ENCODE results near the gene TFR2. TPM values are rescaled to one million over a fixed set of nuclear protein-coding genes. Genes with fewer than 3 reads are reported as not detected.

TFR2 gene
- total and polyA plus RNA-seq, 5 experiments from 2014 or later, result 0.51 to 5.9 (median 1.3) TPM

- Mint-ChIP-seq H3K36me3 (no peaks in the 10 kb centered on the region), H3K4me3 (no peak overlapping the region), H3K9me3 (no peaks in the 10 kb centered on the region), H3K4me1 (peaks cover 0 to 5% (median 0%) of the 10 kb centered on the region in 4 donors), H3K27ac (peak overlapping the region in 1 of 10 donors; percentile 38), H3K27me3 (peaks cover 0 to 8% (median 0%) of the 10 kb centered on the region in 5 donors)
- DNase-seq (no peak), ATAC-seq (no peak)
- POLR2A ChIA-PET, result no interaction called here
Measured at GRCh38 chr7:100640517-100641440, 573 bp downstream of the TFR2 start.

GRCh38 chr7:100639995-100640516 lies 1.3 kb downstream of the TFR2 start:
- H3K36me3 Mint-ChIP-seq, result no peaks in the 10 kb centered on the region
- peaks cover 0 to 5% (median 0%) of the 10 kb centered on the region in 4 donors for H3K4me1 Mint-ChIP-seq
- no peak overlapping the region for H3K27ac Mint-ChIP-seq
- no peak overlapping the region for H3K4me3 Mint-ChIP-seq
- DNase-seq (no peak), ATAC-seq (no peak)
- H3K27me3 Mint-ChIP-seq, result peaks cover 0 to 6% (median 0%) of the 10 kb centered on the region in 5 donors
- no peaks in the 10 kb centered on the region for H3K9me3 Mint-ChIP-seq
- POLR2A ChIA-PET, result interaction anchor here (0.9 to 1.5 kb wide), 2 partner anchors 28 to 54 kb away, joined by 3 read pairs; partner anchors contain the start of genes FBXO24, LRCH4 and MOSPD3

DNA sequence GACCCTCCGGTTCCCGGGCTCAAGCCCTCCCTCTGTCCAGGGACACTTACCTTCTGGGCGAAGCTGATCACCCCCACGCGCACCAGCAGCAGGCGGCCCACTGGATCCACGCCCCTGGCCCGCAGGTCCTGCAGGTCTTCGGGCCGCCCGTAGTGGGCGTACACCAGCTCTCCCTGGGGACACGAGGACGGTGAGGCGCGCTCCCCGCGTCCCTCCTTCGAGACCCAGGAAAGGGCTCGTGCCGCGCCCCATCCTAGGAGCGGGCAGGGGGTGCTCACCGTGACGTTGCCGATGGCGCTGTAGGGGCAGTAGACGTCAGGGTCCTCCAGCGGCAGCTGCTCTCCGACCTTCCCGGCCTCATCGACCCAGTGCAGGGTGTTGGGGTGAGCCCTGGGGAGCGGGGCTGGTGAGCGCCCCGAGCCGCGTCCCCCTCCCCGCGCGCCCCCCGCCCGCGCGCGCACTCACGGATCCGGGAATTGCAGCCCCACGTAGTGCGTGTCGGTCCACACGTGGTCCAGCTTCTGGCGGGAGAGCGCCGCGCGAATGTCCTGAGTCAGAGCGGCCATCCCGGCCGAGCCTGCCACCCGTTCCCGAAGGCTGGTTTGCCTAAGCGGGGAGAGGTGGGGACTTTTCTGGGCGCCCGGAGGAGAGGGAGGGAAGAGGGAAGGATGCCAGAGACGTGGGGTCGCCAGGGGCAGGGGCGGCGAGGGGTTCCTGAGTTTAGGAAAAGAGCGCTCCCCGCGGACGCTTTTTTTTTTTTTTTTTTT lies 8.2 kb downstream of the TFR2 start:
- Mint-ChIP-seq H3K27me3 (peaks cover 0 to 5% (median 0%) of the 10 kb centered on the region in 5 donors), H3K36me3 (no peaks in the 10 kb centered on the region), H3K27ac (peak overlapping the region in 7 of 10 donors; percentile 34 to 79 (median 57)), H3K4me1 (peaks cover 17 to 38% (median 31%) of the 10 kb centered on the region in 4 donors), H3K4me3 (peak overlapping the region; percentile 77 to 87 (median 82)), H3K9me3 (no peaks in the 10 kb centered on the region)
- DNase-seq (peak; percentile 28 to 76 (median 46)), ATAC-seq (peak; percentile 79 to 81)
- POLR2A ChIA-PET, result interaction anchor here (0.6 to 2.2 kb wide), 17 partner anchors 16 to 242 kb away, joined by 3 to 15 read pairs (median 3); partner anchors contain the start of genes FBXO24, GIGYF1, LRCH4 and MOSPD3

DNA sequence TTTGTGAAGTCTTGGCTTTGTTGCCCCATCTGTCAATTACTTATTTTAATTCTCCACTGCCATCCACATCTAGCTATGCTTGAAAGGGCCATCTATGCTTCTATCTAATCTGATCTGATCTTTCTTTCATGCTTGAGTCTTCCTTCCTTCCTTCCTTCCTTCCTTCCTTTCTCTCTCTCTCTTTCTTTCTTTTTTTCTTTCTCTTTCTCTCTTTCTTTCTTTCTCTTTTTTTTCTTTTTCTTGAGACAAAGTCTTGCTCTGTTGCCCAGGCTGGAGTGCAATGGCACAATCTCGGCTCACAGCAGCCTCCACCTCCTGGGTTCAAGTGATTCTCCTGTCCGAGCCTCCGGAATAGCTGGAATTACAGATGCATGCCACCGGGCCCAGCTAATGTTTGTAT lies 11.3 kb downstream of the TFR2 start:
- no peaks in the 10 kb centered on the region for H3K36me3 Mint-ChIP-seq
- peaks cover 21 to 61% (median 50%) of the 10 kb centered on the region in 4 donors for H3K4me1 Mint-ChIP-seq
- H3K9me3 Mint-ChIP-seq, result no peaks in the 10 kb centered on the region
- POLR2A ChIA-PET, result interaction anchor here (0.6 to 1.9 kb wide), 5 partner anchors 35 to 201 kb away, joined by 3 to 6 read pairs (median 3); partner anchors contain the start of gene MEPCE
- H3K27ac Mint-ChIP-seq, result peak overlapping the region in 7 of 10 donors; percentile 10 to 73 (median 62)
- ATAC-seq (no peak), DNase-seq (no peak)
- H3K27me3 Mint-ChIP-seq, result peaks cover 0 to 5% (median 0%) of the 10 kb centered on the region in 5 donors
- H3K4me3 Mint-ChIP-seq, result peak overlapping the region in 3 of 10 donors; percentile 2 to 47 (median 40)

GRCh38 chr7:100629117-100629716 lies 12.1 kb downstream of the TFR2 start:
- Mint-ChIP-seq H3K27me3 (peaks cover 0 to 4% (median 0%) of the 10 kb centered on the region in 5 donors), H3K27ac (peak overlapping the region in 6 of 10 donors; percentile 33 to 86 (median 72)), H3K36me3 (no peaks in the 10 kb centered on the region), H3K4me3 (peak overlapping the region in 5 of 10 donors; percentile 7 to 72 (median 30)), H3K9me3 (no peaks in the 10 kb centered on the region), H3K4me1 (peaks cover 21 to 59% (median 50%) of the 10 kb centered on the region in 4 donors)
- POLR2A ChIA-PET, result interaction anchor here (1.2 to 1.9 kb wide), 4 partner anchors 44 to 200 kb away, joined by 3 to 6 read pairs (median 3); partner anchors contain the start of gene MEPCE
- DNase-seq (no peak), ATAC-seq (no peak)

GRCh38 chr7:100627238-100627549 lies 14.2 kb downstream of the TFR2 start:
- peak overlapping the region in 8 of 10 donors; percentile 53 to 90 (median 86) for H3K27ac Mint-ChIP-seq
- H3K36me3 Mint-ChIP-seq, result no peaks in the 10 kb centered on the region
- ATAC-seq, result no peak
- H3K9me3 Mint-ChIP-seq, result no peaks in the 10 kb centered on the region
- H3K27me3 Mint-ChIP-seq, result peaks cover 0 to 1% (median 0%) of the 10 kb centered on the region in 5 donors
- H3K4me1 Mint-ChIP-seq, result peaks cover 17 to 53% (median 40%) of the 10 kb centered on the region in 4 donors
- POLR2A ChIA-PET, result interaction anchor here (0.5 to 3.2 kb wide), 8 partner anchors 12 to 198 kb away, joined by 3 to 39 read pairs (median 8); partner anchors contain the start of genes FBXO24, LRCH4, MEPCE and MOSPD3
- no peak for DNase-seq
- peak overlapping the region in 8 of 10 donors; percentile 54 to 81 (median 78) for H3K4me3 Mint-ChIP-seq

GRCh38 chr7:100626530-100627237 lies 14.7 kb downstream of the TFR2 start:
- DNase-seq, result peak; percentile 77 to 93 (median 84)
- Mint-ChIP-seq H3K27me3 (no peaks in the 10 kb centered on the region), H3K4me1 (peaks cover 16 to 49% (median 39%) of the 10 kb centered on the region in 4 donors), H3K4me3 (peak overlapping the region; percentile 68 to 81 (median 78)), H3K36me3 (no peaks in the 10 kb centered on the region), H3K9me3 (no peaks in the 10 kb centered on the region), H3K27ac (peak overlapping the region; percentile 28 to 90 (median 86))
- peak; percentile 96 to 97 for ATAC-seq
- POLR2A ChIA-PET, result interaction anchor here (0.5 to 3.2 kb wide), 12 partner anchors 12 to 1274 kb away, joined by 3 to 39 read pairs (median 5); partner anchors contain the start of genes FBXO24, LRCH4, MEPCE and MOSPD3

- Mint-ChIP-seq H3K27me3 (no peaks in the 10 kb centered on the region), H3K36me3 (no peaks in the 10 kb centered on the region), H3K4me3 (peak overlapping the region; percentile 68 to 81 (median 78)), H3K4me1 (peaks cover 16 to 46% (median 39%) of the 10 kb centered on the region in 4 donors), H3K27ac (peak overlapping the region in 9 of 10 donors; percentile 52 to 90 (median 85)), H3K9me3 (no peaks in the 10 kb centered on the region)
- ATAC-seq, result no peak
- no peak for DNase-seq
- POLR2A ChIA-PET, result interaction anchor here (0.6 to 3.2 kb wide), 9 partner anchors 13 to 1274 kb away, joined by 3 to 39 read pairs (median 5); partner anchors contain the start of genes FBXO24, LRCH4 and MOSPD3
Measured at GRCh38 chr7:100626055-100626454, 15.3 kb downstream of the TFR2 start.

- Mint-ChIP-seq H3K4me3 (no peak overlapping the region), H3K4me1 (peaks cover 10 to 32% (median 26%) of the 10 kb centered on the region in 4 donors), H3K27ac (peak overlapping the region in 4 of 10 donors; percentile 3 to 60 (median 24)), H3K36me3 (no peaks in the 10 kb centered on the region), H3K9me3 (no peaks in the 10 kb centered on the region), H3K27me3 (no peaks in the 10 kb centered on the region)
- DNase-seq (no peak), ATAC-seq (no peak)
- POLR2A ChIA-PET, result interaction anchor here (0.7 kb wide), 1 partner anchor 69 kb away, joined by 4 read pairs; no protein-coding TSS in a partner anchor
Measured at GRCh38 chr7:100623951-100624824, 17.2 kb downstream of the TFR2 start.

- no peak overlapping the region for H3K4me3 Mint-ChIP-seq
- H3K4me1 Mint-ChIP-seq, result peaks cover 9 to 15% (median 12%) of the 10 kb centered on the region in 4 donors
- DNase-seq (no peak), ATAC-seq (no peak)
- H3K27me3 Mint-ChIP-seq, result no peaks in the 10 kb centered on the region
- POLR2A ChIA-PET, result interaction anchor here (2.5 kb wide), 1 partner anchor 9 kb away, joined by 9 read pairs; the partner anchor contains the start of gene MOSPD3
- peak overlapping the region in 1 of 10 donors; percentile 89 for H3K27ac Mint-ChIP-seq
- H3K9me3 Mint-ChIP-seq, result no peaks in the 10 kb centered on the region
- no peaks in the 10 kb centered on the region for H3K36me3 Mint-ChIP-seq
Measured at GRCh38 chr7:100621554-100621953, 19.8 kb downstream of the TFR2 start.
